HS-5 (cell line): ENCODE measurements around the gene AGL.
A peak's percentile ranks its signal among the peaks of the same experiment; 100 is the strongest.
"Not testable (repeated sequence)": the region's sequence is repeated elsewhere in the genome, so short reads cannot be mapped to it uniquely, and the experiment has no call there.

Source experiments
- DNase-seq: peaks from one replicate; pipeline ENCODE4 v3.0.0-alpha.2; 2012; ENCODE audit warnings: low read depth

AGL gene

DNA sequence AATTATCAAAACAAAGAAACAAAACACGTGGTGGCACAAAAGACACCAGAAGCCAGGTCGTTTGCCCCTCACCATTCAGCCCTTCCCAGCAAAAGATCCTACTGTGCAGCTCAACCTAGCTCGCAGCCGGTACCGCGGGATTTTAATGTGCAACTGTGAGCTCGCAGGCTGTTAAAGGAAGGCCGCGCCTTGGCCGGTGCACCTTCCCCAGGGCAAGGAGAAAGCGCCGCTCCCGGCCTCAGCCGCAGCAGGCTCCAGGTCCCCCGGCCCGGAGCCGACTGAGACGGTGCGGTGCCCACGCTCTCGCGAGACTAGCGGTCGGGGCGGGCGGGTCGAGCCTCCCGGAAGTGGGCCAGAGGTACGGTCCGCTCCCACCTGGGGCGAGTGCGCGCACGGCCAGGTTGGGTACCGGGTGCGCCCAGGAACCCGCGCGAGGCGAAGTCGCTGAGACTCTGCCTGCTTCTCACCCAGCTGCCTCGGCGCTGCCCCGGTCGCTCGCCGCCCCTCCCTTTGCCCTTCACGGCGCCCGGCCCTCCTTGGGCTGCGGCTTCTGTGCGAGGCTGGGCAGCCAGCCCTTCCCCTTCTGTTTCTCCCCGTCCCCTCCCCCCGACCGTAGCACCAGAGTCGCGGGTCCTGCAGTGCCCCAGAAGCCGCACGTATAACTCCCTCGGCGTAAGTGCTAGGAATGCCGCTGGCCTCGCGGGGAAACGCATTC lies at the start of gene AGL:
AGL (plus strand) TSS at position 618 of the 715 bp plus-strand sequence. CDS start 682 bp downstream, outside the sequence.
- no peak for DNase-seq

- DNase-seq = no peak
Observed at GRCh38 chr1:99801584-99801983, 48.6 kb upstream of the AGL start.

DNA sequence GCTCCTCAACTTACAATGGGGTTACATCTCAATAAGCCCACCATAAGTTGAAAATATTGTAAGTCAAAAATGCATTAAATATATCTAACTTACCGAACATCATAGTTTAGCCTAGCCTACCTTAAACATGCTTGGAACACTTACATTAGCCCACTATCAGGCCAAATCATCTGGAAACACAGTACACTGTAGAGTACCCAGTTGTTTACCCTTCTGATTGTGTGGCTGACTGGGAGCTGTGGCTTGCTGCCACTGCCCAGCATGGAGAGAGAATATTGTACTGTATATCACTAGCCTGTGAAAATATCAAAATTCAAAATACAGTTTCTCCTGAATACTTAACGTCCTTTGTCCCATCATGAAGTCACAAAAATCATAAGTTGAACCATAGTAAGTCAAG lies 43.3 kb upstream of the AGL start:
- no peak for DNase-seq

GRCh38 chr1:99808391-99809115 lies 41.6 kb upstream of the AGL start:
- DNase-seq = peak; percentile 64

GRCh38 chr1:99811075-99811474 lies 39.1 kb upstream of the AGL start:
- DNase-seq = no peak

DNA sequence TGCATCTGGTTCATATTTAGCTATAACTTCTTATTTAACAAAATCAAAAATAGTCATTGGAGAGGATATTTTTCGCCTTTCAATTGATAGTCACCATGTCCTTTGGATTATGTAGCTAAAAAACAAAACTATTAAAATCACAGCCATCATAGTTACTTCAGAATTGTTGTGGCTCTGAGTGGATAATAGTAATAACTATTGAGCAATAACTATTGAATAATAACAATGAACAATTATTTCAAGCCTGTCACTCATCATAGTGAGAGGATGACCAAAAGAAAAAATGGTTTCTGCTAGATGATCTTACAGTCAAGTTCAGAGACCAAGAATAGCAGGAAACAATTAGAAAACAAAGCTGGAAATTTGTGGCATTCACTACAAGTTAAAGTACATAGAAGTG lies 38.4 kb upstream of the AGL start:
- no peak for DNase-seq

DNA sequence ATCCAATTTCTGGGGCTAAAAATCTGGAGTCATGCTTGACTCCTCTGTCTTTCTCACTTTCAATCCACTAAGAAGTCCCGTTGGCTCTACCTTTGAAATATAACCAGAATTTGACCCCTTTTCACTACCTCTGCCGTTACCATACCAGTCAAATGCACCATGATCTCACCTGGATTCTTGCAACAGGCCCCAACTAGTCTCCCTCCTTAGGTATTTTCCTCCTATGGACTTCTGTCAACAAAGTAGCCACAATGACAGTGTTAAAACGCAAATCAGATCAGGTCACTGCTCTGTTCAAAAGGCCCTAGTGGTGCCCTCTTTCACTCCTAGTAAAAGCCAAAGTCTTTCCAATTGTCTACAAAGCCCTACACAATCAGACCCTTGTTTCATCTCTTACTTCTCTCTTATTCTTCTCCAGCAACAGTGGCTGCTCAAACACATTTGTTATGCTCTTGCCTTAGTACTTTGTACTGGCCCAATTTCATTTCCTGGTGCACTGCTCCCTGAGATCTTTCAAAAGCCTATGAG lies 35.7 kb upstream of the AGL start:
- DNase-seq = no peak

DNA sequence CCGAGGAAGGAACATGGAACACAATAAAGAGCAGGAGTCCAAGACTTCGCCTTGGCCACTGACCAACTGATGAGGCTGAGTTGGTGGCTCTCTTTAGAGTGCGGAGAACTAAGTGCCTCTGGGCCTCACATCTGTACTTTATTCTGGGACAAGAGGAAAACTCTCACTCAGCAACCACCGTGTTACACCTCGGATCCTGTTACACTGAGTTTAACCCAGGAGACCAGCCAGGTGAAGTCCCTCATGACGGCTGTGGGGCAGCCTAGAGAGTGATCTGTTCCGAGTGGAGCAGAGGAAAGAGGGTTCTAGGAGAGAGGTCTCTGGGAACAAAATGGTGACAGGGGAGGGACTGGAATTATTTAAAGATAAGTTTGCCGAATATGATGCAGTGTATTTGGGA lies 33.5 kb upstream of the AGL start:
- no peak for DNase-seq

GRCh38 chr1:99818063-99818699 lies 32.0 kb upstream of the AGL start:
- DNase-seq = no peak

GRCh38 chr1:99820546-99820945 lies 29.6 kb upstream of the AGL start:
- DNase-seq = no peak

- DNase-seq = no peak
Observed at GRCh38 chr1:99825098-99825497, 25.1 kb upstream of the AGL start.

- DNase-seq = no peak
Observed at GRCh38 chr1:99825702-99826101, 24.5 kb upstream of the AGL start.

DNA sequence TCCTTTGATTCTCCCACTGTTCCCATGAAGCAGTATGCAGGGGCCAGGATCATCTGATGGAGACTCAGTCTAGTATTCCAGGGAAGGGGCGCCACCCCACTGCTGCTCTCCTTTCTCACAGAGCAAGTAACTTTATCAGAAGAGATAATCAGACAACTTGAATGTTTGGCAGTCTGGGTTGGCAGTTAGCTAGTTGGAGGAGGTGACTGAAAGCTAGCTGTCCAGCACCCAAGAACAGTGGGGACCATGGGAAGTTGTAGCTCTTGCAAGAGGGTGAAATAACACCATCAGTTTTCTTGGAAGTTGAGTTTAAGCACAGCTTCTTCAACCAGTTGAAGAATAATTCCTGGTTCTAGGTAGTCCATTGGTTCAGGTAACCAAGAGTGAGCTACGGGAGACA lies 22.2 kb upstream of the AGL start:
- DNase-seq = no peak

DNA sequence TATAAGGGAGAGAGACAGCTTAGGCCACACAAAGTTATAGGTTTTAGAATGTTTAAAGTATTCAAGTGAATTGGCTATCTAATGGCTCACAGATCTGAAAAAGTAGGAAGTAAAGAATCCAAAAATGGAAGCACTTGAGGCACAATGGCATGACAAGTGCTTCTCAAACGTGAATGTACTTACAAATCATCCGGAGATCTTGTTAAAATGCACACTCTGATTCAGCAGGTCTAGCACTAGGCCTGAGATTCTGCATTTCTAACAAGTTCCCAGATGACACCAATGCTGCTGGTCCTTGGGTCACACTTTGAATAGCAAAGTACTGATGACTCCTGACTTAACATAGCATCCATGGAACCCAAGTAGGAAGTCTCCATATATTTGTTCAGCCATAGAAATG lies 20.9 kb upstream of the AGL start:
- no peak for DNase-seq

GRCh38 chr1:99833911-99834310 lies 16.2 kb upstream of the AGL start:
- DNase-seq = not testable (repeated sequence)

DNA sequence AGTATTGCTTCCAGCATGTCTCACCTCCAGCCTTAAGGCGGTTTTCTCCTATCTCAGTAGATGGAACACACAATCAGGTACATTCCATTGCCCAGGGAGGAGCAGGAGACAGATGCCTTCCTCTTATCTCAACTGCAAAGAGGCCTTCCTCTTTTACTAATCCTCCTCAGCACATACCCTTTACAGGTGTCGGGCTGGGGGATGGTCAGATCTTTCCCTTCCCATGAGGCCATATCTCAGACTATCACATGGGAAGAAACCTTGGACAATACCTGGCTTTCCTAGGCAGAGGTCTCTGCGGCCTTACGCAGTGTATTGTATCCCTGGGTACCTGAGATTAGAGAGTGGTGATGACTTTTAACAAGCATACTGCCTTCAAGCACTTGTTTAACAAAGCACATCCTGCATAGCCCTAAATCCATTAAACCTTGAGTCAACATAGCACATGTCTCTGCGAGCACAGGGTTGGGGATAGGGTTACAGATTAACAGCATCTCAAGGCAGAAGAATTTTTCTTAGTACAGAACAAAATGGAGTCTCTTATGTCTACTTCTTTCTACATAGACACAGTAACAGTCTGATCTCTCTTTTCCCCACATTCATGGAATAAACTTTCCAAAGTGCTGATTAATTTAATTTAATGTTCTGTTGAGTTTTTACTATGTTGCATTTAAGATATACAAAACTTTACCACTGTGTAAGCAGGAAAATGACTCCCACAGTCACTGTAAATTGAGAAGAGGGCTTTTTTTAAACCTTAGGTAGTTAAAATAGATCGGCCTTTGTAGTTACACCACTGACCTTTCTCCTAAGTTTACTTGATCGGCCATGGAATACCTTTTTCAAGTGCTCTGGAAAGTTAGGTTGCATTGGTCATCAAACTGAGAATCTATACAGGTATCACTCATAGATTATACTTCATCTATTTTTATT lies 13.7 kb upstream of the AGL start:
- not testable (repeated sequence) for DNase-seq

DNA sequence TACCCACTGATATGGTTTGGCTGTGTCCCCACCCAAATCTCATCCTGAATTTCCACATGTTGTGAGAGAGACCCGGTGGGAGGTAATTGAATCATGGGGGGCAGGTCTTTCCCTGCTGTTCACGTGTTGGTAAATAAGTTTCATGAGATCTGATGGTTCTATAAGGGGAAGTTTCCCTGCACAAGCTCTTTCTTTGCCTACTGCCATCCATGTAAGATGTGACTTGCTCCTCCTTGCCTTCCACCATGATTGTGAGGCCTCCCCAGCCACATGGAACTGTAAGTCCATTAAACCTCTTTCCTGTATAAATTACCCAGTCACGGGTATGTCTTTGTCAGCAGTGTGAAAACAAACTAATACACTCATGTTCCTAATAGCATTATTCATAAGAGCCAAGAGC lies 9.8 kb upstream of the AGL start:
- DNase-seq = not testable (repeated sequence)

DNA sequence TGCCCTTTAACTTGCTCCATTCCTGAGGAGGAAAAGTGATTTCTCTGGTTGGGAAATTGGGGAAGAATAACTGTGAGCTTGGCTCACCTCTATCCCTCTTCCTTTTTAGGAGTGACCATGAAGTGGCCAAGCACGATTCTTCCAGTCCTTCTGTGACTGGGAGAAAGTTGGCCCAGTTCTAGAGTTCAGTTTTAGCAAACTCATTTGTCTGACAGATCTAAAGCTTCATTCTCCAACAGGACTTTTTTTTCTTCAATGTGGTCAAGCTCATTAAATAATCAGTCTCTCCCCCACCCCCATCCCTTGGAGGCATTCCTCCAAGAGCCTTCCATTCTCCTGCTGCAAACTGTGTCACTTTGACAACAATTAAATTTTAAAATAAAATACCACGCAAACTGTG lies 6.4 kb upstream of the AGL start:
- no peak for DNase-seq

GRCh38 chr1:99845201-99845600 lies 5.0 kb upstream of the AGL start:
- DNase-seq = not testable (repeated sequence)

GRCh38 chr1:99849413-99849743 lies 783 bp upstream of the AGL start:
- DNase-seq = no peak

DNA sequence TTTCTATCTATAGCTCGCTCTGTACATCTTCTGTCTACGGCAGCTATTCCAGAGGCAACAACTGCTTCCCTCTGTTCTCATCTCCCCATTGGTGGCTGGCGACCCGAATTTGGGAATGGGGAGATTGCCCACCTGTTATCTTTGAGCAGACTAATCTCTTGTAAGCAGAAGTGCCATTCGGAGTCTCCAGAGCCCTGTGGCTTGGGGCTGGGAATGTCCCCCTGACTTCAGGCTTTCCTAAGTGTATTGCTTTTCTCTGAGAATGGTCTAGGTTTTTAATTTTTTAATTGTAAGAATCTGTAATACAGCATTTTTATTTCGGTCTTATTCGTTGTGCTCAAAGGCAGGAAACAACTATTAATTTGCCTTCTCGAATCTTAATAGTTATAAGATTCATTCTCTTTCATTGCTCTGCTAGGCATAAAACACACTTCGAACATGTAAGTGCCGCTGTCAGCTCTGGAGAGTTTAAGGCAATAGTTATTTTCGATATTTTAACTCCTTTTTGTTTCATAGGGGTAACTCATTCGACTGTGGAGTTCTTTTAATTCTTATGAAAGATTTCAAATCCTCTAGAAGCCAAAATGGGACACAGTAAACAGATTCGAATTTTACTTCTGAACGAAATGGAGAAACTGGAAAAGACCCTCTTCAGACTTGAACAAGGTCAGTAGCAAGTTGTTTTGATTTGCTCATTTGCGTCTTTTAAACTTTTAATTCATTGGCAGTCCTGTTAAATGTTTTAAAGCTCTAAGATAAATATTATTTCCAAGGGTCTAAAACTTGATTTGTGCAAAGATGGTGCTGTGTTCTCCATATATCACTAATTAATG lies 514 bp downstream of the AGL start:
- DNase-seq = no peak
